T-helper 1 cell treated with Interleukin-12 subunit alpha and Interleukin-12 subunit beta and Interleukin-4 antibody, amounts not matched to agents 30 μg/mL and 1 μg/mL, for 36 hours (primary cell): Measurements from ENCODE around the gene TSFM.

Experiments used
- H3K27ac Mint-ChIP-seq: one replicate; pipeline ENCODE4 v1.8.0; 2021; ENCODE audit warnings: mild to moderate bottlenecking, mixed read lengths
- H3K27me3 Mint-ChIP-seq: one replicate; pipeline ENCODE4 v1.8.0; 2021; ENCODE audit warnings: low read depth, mixed read lengths
- H3K36me3 Mint-ChIP-seq: one replicate; pipeline ENCODE4 v1.8.0; 2021; ENCODE audit warnings: low read depth, mixed read lengths
- H3K4me1 Mint-ChIP-seq: one replicate; pipeline ENCODE4 v1.8.0; 2021; ENCODE audit warnings: low read depth, mixed read lengths
- H3K4me3 Mint-ChIP-seq: one replicate; pipeline ENCODE4 v1.8.0; 2021; ENCODE audit warnings: mild to moderate bottlenecking, moderate library complexity, mixed read lengths
- H3K9me3 Mint-ChIP-seq: one replicate; pipeline ENCODE4 v1.8.0; 2021; ENCODE audit warnings: mixed read lengths

Gene TSFM

GRCh38 chr12:57754411-57755193 is 28.0 kb upstream of the TSFM start, which contains the start of gene MARCHF9:
TSS of gene MARCHF9 (plus strand) at chr12:57755103. CDS start at chr12:57755529, 426 bp downstream.
- Mint-ChIP-seq H3K36me3 (peaks cover 33% of the 10 kb centered on the region), H3K27me3 (peaks cover 3% of the 10 kb centered on the region), H3K27ac (peak within 1 kb of the TSS; percentile 85), H3K4me1 (peaks cover 61% of the 10 kb centered on the region), H3K4me3 (peak within 1 kb of the TSS; percentile 92), H3K9me3 (no peaks in the 10 kb centered on the region)

GRCh38 chr12:57755194-57755453 is 27.5 kb upstream of the TSFM start:
- no peak overlapping the region for H3K27ac Mint-ChIP-seq
- peaks cover 61% of the 10 kb centered on the region for H3K4me1 Mint-ChIP-seq
- H3K27me3 Mint-ChIP-seq = peaks cover 3% of the 10 kb centered on the region
- H3K9me3 Mint-ChIP-seq = no peaks in the 10 kb centered on the region
- peaks cover 33% of the 10 kb centered on the region for H3K36me3 Mint-ChIP-seq
- no peak overlapping the region for H3K4me3 Mint-ChIP-seq

DNA sequence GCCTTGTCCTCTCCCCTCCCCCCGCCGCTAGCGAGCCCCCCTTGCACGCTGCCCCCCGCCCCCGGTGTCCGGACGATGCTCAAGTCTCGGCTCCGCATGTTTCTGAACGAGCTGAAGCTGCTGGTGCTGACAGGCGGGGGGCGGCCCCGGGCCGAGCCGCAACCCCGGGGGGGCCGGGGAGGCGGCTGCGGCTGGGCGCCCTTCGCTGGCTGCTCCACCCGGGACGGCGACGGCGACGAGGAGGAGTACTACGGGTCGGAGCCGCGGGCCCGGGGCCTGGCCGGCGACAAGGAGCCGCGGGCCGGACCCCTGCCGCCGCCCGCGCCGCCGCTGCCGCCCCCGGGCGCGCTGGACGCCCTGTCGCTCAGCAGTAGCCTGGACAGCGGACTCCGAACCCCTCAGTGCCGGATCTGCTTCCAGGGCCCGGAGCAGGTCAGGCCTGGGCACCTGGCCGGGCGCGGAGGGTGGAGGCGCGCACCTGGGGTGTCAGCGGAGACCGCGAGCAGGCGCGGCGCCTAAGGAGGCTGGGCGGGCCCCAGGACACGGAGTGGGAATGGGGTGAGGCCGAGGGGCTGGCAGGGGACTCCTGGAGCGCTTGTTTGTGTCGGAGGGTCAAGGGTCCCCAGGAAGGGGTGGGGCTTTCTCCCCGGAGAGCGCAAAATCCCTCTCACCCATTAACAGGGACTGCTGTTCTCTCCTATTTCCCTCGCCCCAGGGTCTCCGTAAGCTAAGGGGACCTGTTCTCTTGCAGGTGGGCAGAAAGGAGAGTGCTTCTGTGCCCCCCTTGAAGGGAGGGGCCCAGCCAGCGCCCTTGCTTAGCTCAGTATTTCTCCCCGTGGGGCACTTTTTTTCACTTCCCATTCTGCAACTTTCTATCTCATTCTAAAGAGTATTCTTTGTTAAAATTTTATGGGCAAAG is 26.9 kb upstream of the TSFM start:
- Mint-ChIP-seq H3K9me3 (no peaks in the 10 kb centered on the region), H3K27ac (peak overlapping the region; percentile 75), H3K4me1 (peaks cover 56% of the 10 kb centered on the region), H3K36me3 (peaks cover 27% of the 10 kb centered on the region), H3K4me3 (peak overlapping the region; percentile 89), H3K27me3 (peaks cover 3% of the 10 kb centered on the region)

DNA sequence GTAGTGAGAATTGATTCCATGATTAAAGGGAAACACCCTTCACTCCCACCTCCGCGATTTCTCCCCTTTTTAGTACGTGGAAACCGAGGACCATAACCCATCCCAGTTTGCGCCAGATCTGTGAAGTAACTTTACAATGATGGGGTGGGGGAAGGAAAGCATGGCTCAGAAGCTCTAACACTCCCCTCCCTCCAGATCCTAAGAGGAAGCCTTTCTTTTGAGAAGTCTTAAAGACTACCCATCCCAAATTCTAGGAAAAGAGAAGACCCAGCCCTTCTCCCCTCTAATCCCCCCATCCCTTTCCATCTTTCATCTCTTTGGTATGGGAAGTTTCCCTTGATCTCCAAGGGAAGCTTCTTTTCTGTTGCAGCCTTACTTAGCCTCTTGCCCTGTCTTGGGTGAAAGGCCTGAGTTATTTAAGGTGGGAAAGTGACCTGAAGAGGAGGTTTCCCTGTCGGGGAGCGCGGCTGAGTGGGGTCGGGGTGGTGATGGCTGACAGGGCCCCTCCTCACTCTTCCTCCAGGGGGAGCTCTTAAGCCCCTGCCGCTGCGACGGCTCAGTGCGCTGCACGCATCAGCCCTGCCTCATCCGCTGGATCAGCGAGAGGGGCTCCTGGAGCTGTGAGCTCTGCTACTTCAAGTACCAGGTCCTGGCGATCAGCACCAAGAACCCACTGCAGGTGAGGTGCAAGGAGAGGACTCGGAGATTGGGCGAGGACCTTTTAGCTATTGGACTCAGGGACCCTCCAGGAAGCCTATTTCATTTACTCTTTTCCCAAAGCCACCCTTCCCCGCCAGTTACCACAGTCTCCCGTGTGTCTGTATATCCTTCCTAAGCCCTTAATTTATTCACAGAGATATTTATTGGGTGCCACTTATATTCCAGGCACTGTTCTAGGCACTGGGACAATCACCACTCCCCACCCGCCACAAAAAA is 25.9 kb upstream of the TSFM start:
- peaks cover 22% of the 10 kb centered on the region for H3K36me3 Mint-ChIP-seq
- H3K27me3 Mint-ChIP-seq = peaks cover 3% of the 10 kb centered on the region
- no peaks in the 10 kb centered on the region for H3K9me3 Mint-ChIP-seq
- peak overlapping the region; percentile 89 for H3K4me3 Mint-ChIP-seq
- peaks cover 50% of the 10 kb centered on the region for H3K4me1 Mint-ChIP-seq
- peak overlapping the region; percentile 75 for H3K27ac Mint-ChIP-seq

DNA sequence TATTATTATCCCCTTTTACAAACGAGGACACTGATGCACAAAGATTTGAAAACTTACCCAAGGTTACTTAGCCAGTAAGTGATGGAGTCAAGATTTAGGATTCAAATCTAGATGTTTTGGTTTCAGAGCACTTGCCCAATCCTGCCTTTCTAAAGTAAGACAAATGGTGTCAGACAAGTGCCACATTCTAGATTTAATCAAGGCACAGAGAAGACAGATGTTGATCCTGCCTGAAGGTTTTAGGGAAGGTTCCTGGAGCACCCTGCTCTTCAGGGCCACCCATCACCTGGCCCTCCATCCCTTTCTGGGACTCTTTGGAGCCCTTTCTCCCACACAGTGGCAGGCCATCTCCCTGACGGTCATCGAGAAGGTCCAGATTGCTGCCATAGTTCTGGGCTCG is 24.8 kb upstream of the TSFM start:
- Mint-ChIP-seq H3K4me1 (peaks cover 41% of the 10 kb centered on the region), H3K27me3 (peaks cover 3% of the 10 kb centered on the region), H3K4me3 (no peak overlapping the region), H3K36me3 (peaks cover 21% of the 10 kb centered on the region), H3K9me3 (no peaks in the 10 kb centered on the region), H3K27ac (no peak overlapping the region)

GRCh38 chr12:57758552-57759359 is 23.8 kb upstream of the TSFM start:
- H3K36me3 Mint-ChIP-seq = peaks cover 25% of the 10 kb centered on the region
- no peaks in the 10 kb centered on the region for H3K9me3 Mint-ChIP-seq
- peaks cover 34% of the 10 kb centered on the region for H3K4me1 Mint-ChIP-seq
- H3K27ac Mint-ChIP-seq = no peak overlapping the region
- H3K27me3 Mint-ChIP-seq = peaks cover 6% of the 10 kb centered on the region
- H3K4me3 Mint-ChIP-seq = peak overlapping the region; percentile 35

DNA sequence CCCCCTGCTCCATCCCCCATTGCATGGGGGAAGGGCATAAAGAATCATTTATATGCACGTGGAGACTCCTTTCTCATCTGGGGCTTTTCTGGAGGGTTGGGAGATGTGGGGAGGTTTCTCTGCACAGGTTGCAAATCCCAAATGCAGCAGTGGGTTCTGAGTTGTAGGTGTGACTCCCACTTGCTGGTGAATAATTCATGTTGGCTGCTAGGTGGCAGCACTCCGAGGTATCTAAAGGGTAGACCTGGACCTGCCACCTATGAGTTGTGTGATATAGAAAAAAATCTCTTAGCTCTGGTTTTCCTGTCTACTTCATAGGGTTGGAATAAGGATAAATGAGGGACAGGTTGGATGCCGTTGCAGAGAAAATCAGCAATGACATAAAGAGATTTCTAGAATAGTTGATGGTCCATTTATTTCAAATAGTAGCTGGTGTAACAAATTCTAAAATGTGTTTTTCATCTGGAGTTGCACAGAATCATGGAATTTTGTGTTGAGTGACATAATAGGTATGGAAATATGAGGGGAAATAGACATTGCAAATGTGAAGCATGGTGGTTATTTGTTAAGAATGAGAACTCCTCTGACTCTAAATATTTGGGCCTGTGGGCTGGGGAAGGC is 23.1 kb upstream of the TSFM start:
- H3K9me3 Mint-ChIP-seq = no peaks in the 10 kb centered on the region

DNA sequence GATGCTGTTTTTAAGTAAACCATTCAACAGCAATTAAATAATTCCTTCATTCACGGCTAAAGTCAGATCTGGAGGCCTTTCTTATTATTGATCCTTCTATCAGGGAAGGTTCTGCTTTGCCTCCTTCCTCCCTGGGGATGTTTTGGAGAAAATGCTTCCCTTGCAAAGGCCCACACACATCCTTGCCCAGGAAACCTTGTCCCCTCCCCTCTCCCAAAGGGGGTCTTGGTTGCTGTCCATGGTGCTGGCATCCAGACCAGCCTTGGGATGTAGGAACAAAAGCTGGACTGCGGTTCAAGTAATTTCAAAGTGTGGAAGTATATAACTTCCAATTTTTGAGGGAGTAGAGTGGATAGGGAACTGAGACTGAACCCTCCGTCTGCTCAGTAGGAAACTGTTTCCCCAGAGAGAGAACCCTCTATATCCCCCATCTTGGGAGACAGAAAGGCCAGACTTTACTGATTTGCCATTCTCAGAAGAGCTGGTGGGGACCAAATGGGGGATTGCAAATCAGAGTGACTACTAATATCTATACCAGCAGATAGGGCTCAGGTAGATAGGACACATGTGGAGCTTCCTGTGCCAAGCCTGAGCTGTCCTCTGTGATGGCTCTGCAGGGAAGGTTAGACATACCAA is 22.1 kb upstream of the TSFM start:
- H3K36me3 Mint-ChIP-seq = peaks cover 28% of the 10 kb centered on the region
- H3K4me1 Mint-ChIP-seq = peaks cover 38% of the 10 kb centered on the region
- H3K9me3 Mint-ChIP-seq = no peaks in the 10 kb centered on the region

More for the DNA sequence above, 23.1 kb upstream of the TSFM start:
- Mint-ChIP-seq H3K27me3 (peaks cover 10% of the 10 kb centered on the region), H3K4me1 (peaks cover 33% of the 10 kb centered on the region), H3K27ac (no peak overlapping the region), H3K4me3 (no peak overlapping the region), H3K36me3 (peaks cover 28% of the 10 kb centered on the region)

GRCh38 chr12:57761391-57761998 is 21.1 kb upstream of the TSFM start:
- Mint-ChIP-seq H3K36me3 (peaks cover 28% of the 10 kb centered on the region), H3K9me3 (no peaks in the 10 kb centered on the region), H3K4me1 (peaks cover 39% of the 10 kb centered on the region), H3K4me3 (no peak overlapping the region), H3K27me3 (peaks cover 17% of the 10 kb centered on the region), H3K27ac (no peak overlapping the region)

More for the DNA sequence above, 22.1 kb upstream of the TSFM start:
- H3K27ac Mint-ChIP-seq = no peak overlapping the region
- H3K27me3 Mint-ChIP-seq = peaks cover 14% of the 10 kb centered on the region
- no peak overlapping the region for H3K4me3 Mint-ChIP-seq

- Mint-ChIP-seq H3K36me3 (peaks cover 24% of the 10 kb centered on the region), H3K4me1 (peaks cover 36% of the 10 kb centered on the region), H3K9me3 (no peaks in the 10 kb centered on the region), H3K27ac (no peak overlapping the region), H3K27me3 (peaks cover 20% of the 10 kb centered on the region), H3K4me3 (no peak overlapping the region)
Observed at GRCh38 chr12:57762463-57762862, 20.1 kb upstream of the TSFM start.

GRCh38 chr12:57763881-57764661 is 18.5 kb upstream of the TSFM start:
- Mint-ChIP-seq H3K4me3 (peak overlapping the region; percentile 89), H3K9me3 (no peaks in the 10 kb centered on the region), H3K4me1 (peaks cover 32% of the 10 kb centered on the region), H3K27me3 (peaks cover 20% of the 10 kb centered on the region), H3K27ac (peak overlapping the region; percentile 32), H3K36me3 (peaks cover 21% of the 10 kb centered on the region)

GRCh38 chr12:57764662-57765002 is 18.0 kb upstream of the TSFM start:
- Mint-ChIP-seq H3K27ac (peak overlapping the region; percentile 49), H3K36me3 (peaks cover 15% of the 10 kb centered on the region), H3K4me3 (peak overlapping the region; percentile 89), H3K4me1 (peaks cover 28% of the 10 kb centered on the region), H3K9me3 (no peaks in the 10 kb centered on the region), H3K27me3 (peaks cover 20% of the 10 kb centered on the region)
